ENCODE results near the gene TMEM38A.
"Not testable (repeated sequence)": the region's sequence is repeated elsewhere in the genome, so short reads cannot be mapped to it uniquely, and the experiment has no call there.

The TMEM38A gene

DNA sequence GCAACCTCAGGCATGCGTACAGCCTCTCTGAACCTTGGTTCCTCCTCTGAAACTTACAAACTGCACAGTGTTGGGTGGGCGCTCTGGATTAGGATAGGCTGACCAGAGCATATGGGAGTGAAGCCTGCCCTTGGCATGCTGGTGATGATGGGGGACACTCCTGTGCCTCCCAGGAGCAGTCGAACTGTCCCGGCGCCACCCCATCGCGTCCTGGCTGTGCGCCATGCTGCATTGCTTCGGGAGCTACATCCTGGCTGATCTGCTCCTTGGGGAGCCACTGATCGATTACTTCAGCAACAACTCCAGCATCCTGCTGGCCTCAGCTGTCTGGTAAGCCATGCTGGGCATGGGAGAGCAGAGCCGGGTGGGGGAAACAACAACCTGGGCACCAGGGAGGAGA, 18.9 kb downstream of the TMEM38A start:
- DNase-seq, result no peak

DNA sequence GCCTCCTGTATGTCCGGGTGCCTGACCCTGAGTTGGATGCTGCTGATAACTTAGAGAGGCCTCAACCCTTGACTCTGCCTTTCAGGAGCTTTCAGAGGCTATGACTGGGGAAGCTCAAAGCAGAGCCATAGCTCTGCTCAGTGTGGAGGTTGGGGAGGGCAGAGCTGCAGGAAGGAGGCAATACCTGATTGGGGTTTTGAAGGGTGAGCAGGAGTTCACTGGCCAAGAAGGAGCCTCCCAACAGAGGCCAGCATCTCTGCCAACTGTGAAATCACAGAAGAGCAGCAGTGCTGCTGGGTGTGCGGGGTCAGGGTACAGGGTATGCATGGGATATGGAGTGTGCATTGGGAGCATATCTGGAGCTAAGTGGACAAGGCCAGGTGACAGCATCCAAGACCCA, 21.6 kb downstream of the TMEM38A start:
- DNase-seq, result no peak

- DNase-seq, result no peak
These were observed 23.3 kb downstream of the TMEM38A start for GRCh38 chr19:16684216-16684615.

DNA sequence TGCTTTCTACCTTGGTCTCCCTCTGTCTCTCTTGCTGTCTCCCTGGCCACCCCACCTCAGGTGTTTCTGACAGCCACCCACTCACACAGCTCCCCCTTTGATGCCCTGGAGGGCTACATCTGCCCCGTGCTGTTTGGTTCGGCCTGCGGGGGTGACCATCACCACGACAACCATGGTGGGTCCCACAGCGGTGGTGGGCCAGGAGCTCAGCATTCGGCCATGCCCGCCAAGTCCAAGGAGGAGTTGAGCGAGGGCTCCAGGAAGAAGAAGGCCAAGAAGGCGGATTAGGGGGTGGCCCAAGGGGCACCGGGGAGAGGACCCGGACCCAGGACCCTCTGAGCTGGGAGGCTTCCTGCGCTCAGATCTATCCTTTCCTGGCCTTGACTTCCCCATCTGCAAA, 27.1 kb downstream of the TMEM38A start:
- DNase-seq, result no peak

GRCh38 chr19:16698914-16699313, 38.0 kb downstream of the TMEM38A start:
- DNase-seq, result no peak

GRCh38 chr19:16702123-16702522, 41.2 kb downstream of the TMEM38A start:
- peak; percentile 79 for DNase-seq

DNA sequence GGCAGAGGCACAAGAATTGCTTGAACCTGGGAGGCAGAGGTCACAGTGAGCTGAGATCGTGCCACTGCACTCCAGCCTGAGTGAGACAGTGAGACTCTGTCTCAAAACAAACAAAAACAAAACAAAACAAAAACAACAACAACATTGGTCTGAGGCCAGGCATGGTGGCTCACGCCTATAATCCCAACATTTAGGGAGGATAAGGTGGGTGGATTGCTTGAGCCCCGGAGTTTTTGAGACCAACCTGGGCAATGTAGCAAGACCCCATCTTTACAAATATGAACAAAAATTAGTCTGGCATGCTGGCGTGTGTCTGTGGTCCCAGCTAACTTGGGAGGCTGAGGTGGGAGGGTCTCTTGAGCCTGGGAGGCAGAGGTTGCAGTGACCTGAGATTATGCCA, 42.7 kb downstream of the TMEM38A start:
- no peak for DNase-seq

- DNase-seq, result not testable (repeated sequence)
These were observed 49.9 kb downstream of the TMEM38A start for GRCh38 chr19:16710870-16711269.

DNA sequence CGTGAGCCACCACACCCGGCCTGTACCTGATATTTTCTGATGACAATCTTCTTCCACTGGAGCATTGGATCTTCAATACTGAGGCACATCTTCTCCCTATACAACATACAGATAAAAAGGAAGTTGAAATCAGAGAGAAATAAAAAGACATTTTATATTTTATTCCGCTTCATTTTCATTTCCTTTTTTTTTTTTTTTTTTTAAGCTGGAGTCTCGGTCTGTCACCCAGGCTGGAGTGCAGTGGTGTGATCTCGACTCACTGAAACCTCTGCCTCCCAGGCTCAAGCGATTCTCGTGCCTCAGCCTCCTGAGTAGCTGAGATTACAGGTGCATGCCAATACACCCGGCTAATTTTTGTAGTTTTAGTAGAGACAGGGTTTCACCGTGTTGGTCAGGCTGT, 51.4 kb downstream of the TMEM38A start:
- not testable (repeated sequence) for DNase-seq

- peak; percentile 77 for DNase-seq
These were observed 53.9 kb downstream of the TMEM38A start for GRCh38 chr19:16714702-16715287.

DNA sequence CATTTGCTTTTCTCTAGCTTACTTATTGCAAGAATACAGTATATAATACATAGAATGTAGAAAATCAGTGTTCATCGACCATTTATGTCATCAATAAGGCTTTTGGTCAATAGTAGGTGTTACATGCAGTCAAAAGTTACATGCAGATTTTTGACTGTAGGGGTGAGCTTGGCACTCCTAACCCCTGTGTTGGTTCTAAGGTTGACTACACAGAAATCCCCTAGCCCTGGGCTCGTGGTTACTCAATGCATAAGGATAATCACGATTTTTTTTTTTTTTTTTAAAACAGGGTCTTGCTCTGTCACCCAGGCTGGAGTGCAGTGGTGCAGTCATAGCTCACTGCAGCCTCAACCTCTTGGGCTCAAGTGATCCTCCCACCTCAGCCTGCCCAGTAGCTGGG, 54.7 kb downstream of the TMEM38A start:
- no peak for DNase-seq

GRCh38 chr19:16721051-16721450, 60.1 kb downstream of the TMEM38A start:
- DNase-seq, result no peak

- DNase-seq, result no peak
These were observed 61.7 kb downstream of the TMEM38A start for GRCh38 chr19:16722591-16722990.

- DNase-seq, result no peak
These were observed 66.0 kb downstream of the TMEM38A start for GRCh38 chr19:16726916-16727315.

GRCh38 chr19:16735650-16736266, 74.8 kb downstream of the TMEM38A start:
- DNase-seq, result not testable (repeated sequence)

GRCh38 chr19:16736709-16737108, 75.8 kb downstream of the TMEM38A start:
- DNase-seq, result no peak

DNA sequence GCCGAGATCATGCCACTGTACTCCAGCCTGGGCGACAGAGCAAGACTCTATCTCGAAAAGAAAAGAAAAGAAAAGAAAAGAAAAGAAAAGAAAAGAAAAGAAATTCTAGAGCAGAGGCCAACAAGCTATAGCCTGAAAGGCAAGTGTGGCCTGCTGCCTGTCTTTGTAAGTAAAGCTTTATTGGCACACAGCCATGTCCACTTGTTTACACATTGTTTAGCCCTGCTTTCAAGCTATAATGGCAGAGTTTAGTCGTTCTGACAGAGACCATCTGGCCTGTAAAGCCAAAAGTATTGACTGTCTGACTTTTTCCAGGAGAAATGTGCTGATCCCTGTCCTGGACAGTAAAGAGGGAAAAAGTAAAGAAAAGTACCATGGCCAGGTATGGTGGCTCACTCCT, 77.0 kb downstream of the TMEM38A start:
- DNase-seq, result no peak

DNA sequence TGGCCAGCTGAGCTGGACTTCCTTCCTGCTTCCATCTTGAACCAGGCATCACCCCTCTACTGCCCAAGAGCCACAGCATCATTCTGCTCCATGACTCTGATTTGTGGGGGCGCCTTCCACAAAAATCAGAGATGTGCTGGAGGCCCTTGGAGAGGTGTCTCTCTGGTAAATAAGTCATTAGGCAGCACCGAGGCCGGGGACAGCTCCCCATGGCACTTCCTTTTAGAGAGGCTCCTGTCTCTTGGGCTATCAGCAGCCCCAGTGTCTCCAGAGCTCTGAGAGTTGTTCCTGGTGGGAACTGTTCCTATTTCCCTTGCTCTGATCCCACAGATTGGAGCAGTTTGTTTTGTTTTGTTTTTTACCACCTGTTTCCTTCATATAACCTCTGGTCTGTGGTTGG, 78.6 kb downstream of the TMEM38A start:
- DNase-seq, result peak; percentile 61

Data from islet precursor cell (in vitro differentiated cells).